GM19452 (cell line): ENCODE data around the gene CFB.
"Not testable (repeated sequence)": the region's sequence is repeated elsewhere in the genome, so short reads cannot be mapped to it uniquely, and the experiment has no call there.

ENCODE experiments used
- ATAC-seq: cut with Tn5 transposase; IDR thresholded peaks from one replicate; pipeline ENCODE4 v1.9.1; 2021; ENCODE audit not compliant: unreplicated experiment

Gene CFB

GRCh38 chr6:31970604-31971271, 24.8 kb downstream of the CFB start:
- ATAC-seq = no peak

- ATAC-seq = no peak
Observed at GRCh38 chr6:31971279-31971992, 25.5 kb downstream of the CFB start.

DNA sequence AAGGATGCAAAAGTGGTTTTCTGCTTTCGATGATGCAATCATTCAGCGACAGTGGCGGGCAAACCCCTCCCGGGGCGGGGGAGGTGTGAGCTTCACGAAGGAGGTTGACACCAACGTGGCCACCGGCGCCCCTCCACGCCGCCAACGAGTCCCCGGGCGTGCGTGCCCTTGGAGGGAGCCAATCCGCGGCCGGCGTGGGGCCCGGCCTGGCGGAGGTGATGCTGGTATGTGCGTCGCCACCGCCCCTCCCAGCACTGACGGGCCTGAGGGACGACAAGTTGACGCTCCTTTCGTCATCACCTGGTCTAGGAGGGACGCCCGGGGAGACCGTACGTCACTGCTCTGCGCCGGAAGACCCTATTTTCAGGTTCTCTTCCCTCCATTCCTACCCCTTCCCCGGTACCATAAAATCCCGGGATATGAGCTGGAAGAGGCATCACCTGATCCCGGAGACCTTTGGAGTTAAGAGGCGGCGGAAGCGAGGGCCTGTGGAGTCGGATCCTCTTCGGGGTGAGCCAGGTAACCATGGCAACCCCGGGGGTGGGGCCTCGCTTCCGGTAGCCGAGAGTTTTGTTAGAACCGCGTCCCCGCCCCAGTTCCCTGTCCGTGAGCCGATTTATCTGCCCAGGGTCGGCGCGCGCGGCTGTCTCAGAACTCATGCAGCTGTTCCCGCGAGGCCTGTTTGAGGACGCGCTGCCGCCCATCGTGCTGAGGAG, 26.3 kb downstream of the CFB start, which contains the start of gene DXO:
Gene DXO (minus strand): TSS at position 146 of the 716 bp plus-strand sequence. CDS start 463 bp downstream, outside the sequence.
- ATAC-seq = peak; percentile 91

DNA sequence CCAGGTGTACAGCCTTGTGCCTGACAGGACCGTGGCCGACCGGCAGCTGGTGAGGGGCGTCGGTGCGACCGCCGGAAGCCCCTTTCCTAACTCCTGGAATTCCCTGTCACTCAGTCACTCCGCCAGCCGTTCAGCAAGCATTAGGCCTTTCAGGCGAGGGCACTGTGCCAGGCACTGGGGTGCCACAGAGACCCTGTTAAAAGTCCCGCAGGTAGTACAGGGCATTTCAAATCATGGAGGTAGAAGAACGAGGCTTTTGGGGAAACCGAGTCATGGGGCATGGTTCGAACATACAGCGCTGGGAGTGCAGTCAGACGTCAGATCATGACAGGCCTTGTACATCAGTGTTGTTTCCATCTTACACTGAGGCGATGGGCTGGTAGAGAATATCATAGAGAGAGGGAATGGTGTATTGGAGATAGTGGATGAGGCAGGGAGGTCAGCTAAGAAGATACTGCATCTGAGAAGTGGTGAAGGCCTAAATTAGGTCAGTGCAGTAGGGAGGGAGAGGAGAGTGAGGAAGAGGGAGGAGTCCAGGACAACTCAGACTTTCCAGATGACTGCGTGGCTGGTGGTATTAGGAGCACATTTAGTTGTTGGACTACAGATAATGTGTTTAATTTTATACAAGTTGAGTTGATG, 26.9 kb downstream of the CFB start:
- ATAC-seq = no peak

DNA sequence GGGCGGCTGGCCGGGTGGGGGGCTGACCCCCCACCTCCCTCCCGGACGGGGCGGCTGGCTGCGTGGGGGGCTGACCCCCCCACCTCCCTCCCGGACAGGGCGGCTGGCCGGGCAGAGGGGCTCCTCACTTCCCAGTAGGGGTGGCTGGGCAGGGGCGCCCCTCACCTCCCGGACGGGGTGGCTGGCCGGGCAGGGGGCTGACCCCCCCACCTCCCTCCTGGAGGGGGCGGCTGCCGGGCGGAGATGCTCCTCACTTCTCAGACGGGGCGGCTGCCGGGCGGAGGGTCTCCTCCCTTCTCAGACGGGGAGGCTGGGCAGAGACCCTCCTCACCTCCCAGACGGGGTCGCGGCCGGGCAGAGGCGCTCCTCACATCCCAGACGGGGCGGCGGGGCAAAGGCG, 30.2 kb downstream of the CFB start:
- not testable (repeated sequence) for ATAC-seq

GRCh38 chr6:31977816-31978431, 32.0 kb downstream of the CFB start:
- no peak for ATAC-seq

GRCh38 chr6:31978831-31979230, 32.9 kb downstream of the CFB start:
- ATAC-seq = no peak

DNA sequence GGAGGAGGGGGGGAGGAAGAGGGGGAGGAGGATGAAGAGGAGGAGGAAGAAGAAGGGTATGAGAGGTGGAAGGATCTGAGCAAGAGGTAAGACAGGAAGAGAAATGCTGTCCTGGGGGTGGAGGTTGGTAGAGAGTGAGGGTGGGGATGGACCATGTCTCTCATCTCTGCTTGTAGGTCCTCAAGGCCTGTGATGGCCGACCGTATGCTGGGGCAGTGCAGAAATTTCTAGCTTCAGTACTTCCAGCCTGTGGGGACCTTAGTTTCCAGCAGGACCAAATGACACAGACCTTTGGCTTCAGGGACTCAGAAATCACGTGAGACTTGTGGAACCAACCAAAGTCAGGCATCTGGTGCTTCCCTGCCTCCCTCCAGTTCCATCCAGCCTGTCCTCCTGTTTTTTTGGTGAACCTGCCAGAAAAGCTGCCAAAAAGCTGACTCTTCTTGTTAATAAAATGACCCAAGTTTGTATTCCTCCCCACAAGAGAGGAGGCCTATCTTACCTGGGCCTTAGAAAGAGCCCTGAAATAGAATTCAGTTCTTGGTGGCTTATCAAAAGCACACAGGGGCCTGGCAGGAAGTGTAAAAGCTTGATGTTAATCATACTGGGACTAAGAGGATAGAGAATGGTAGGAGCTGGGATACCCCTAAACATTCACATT, 33.5 kb downstream of the CFB start:
- no peak for ATAC-seq

DNA sequence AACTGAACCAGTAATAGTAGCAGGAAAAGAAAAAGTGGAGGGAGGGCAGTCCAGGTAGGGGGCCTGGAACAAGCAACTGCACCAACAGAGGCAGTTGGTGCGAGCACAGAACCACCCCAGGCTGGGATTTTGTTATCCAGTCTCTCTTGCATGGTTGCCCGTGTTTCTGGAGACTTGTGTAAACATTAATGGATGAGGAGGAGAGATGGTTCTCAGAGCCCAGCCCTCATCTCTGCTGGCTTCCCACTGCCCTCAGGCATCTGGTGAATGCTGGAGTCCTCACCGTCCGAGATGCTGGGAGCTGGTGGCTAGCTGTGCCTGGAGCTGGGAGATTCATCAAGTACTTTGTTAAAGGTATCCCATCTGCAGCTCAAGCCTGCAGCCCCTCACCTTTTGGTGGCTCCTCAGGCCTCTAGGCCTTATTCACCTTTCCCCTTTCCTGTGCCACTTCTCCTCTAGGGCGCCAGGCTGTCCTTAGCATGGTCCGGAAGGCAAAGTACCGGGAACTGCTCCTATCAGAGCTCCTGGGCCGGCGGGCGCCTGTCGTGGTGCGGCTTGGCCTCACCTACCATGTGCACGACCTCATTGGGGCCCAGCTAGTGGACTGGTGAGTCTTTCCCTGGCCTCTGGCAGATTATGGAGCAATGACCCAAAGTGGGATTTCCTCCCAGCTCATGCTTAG, 34.4 kb downstream of the CFB start:
- ATAC-seq = not testable (repeated sequence)

DNA sequence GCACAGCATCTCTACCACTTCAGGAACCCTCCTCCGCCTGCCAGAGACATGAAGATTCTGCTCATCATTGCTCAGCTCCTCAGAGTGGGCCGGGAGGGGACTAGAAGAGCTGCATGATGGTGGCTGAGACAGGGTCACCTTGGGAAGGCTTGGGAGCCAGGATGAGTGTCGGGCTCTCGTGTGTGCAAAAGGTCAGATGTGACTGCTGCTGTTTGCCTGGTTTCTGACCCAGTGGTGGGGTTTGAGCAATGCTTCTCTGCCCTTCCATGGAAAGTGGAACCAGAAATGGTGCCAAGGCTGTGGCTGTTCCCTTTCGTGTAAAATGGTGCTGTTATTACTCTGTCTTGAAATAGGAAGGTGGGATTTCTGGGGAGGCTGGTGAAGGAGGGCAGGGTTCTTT, 35.1 kb downstream of the CFB start:
- not testable (repeated sequence) for ATAC-seq

- not testable (repeated sequence) for ATAC-seq
Observed at GRCh38 chr6:31981744-31982143, 35.8 kb downstream of the CFB start, which contains the start of gene C4A. C4A (plus strand) TSS chr6:31982057; CDS start chr6:31982108, 51 bp downstream.

DNA sequence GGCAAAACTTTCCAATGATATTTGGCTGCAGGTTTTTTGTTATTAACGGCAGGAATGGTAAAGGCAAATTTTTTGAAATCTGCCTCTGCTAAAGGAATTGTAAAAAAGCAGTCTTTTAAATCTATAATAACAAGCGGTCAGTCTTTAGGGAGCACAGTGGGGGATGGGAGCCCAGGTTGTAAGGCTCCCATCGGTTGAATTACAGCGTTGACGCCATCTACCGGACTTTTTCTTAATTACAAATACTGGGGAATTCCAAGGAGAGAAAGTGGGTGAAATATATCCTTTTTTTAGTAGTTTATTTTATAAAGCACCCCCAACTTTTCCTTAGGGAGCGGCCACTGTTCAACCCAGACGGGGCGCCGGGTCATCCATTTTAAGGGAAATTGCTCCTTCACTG, 43.5 kb downstream of the CFB start:
- not testable (repeated sequence) for ATAC-seq

- ATAC-seq = not testable (repeated sequence)
Observed at GRCh38 chr6:31994421-31994820, 48.5 kb downstream of the CFB start.

- not testable (repeated sequence) for ATAC-seq
Observed at GRCh38 chr6:31996385-31996784, 50.5 kb downstream of the CFB start.
